ENCODE results near the gene DCUN1D4. TPM values are rescaled to one million over a fixed set of nuclear protein-coding genes. Genes with fewer than 3 reads are reported as not detected.
A peak's percentile ranks its signal among the peaks of the same experiment; 100 is the strongest.

The DCUN1D4 gene
- total RNA-seq, 4 donors from 2014 or later = 27.6 to 50.9 (median 42.1) TPM

- no peak for TF ChIP-seq CTCF (IDR thresholded peaks at IDR 0.05)
- peak; percentile 52 for ATAC-seq (ENCODE audit: low FRiP score)
Measured at GRCh38 chr4:51872283-51872997, 29.5 kb downstream of the DCUN1D4 start.

GRCh38 chr4:51874551-51874950 is 31.6 kb downstream of the DCUN1D4 start:
- no peak for TF ChIP-seq CTCF (IDR thresholded peaks at IDR 0.05)
- ATAC-seq (ENCODE audit: low FRiP score) = no peak
- DNase-seq (ENCODE audit: low spot score) = no peak

More at GRCh38 chr4:51872283-51872997, 29.5 kb downstream of the DCUN1D4 start:
- no peak for DNase-seq (ENCODE audit: low spot score)

- TF ChIP-seq CTCF (IDR thresholded peaks at IDR 0.05) = no peak
- DNase-seq (ENCODE audit: low spot score) (no peak), ATAC-seq (ENCODE audit: low FRiP score) (no peak)
Measured at GRCh38 chr4:51878431-51878830, 35.5 kb downstream of the DCUN1D4 start.

- no peak for TF ChIP-seq CTCF (IDR thresholded peaks at IDR 0.05)
- DNase-seq (ENCODE audit: low spot score) = no peak
Measured at GRCh38 chr4:51880016-51880915, 37.3 kb downstream of the DCUN1D4 start.

GRCh38 chr4:51884055-51884454 is 41.1 kb downstream of the DCUN1D4 start:
- ATAC-seq (ENCODE audit: low FRiP score) = no peak
- TF ChIP-seq CTCF (IDR thresholded peaks at IDR 0.05) = no peak
- DNase-seq (ENCODE audit: low spot score) = no peak

More at GRCh38 chr4:51880016-51880915, 37.3 kb downstream of the DCUN1D4 start:
- ATAC-seq (ENCODE audit: low FRiP score) = no peak

GRCh38 chr4:51884606-51885005 is 41.7 kb downstream of the DCUN1D4 start:
- ATAC-seq (ENCODE audit: low FRiP score) = no peak
- TF ChIP-seq CTCF (IDR thresholded peaks at IDR 0.05) = no peak
- no peak for DNase-seq (ENCODE audit: low spot score)
